ENCODE data around the gene LAMB3. TPM values are rescaled to one million over a fixed set of nuclear protein-coding genes. Genes with fewer than 3 reads are reported as not detected.

Gene LAMB3
- total RNA-seq, 1 experiment from 2014 or later, result 70.2 TPM

GRCh38 chr1:209697126-209697525 is 44.9 kb upstream of the LAMB3 start:
- Histone ChIP-seq H3K27me3 (ENCODE audit: insufficient read depth, low read length) (peaks cover 16% of the 10 kb centered on the region; the same call in 1 of the 2 replicates), H3K4me2 (ENCODE audit: low read length) (no peak overlapping the region), H3K4me1 (ENCODE audit: control insufficient read depth in 1 of 2, insufficient read depth in 2 of 2, low read length in 2 of 2) (peaks cover 3 to 8% of the 10 kb centered on the region in 2 experiments; a peak in 3 of 4 replicates), H3K9me3 (ENCODE audit: control insufficient read depth in 1 of 2, insufficient read depth in 1 of 2, low read depth in 1 of 2, low read length in 2 of 2) (no peaks in the 10 kb centered on the region), H2AFZ (ENCODE audit: low read depth, low read length, poor library complexity, severe bottlenecking) (no peak overlapping the region), H4K20me1 (ENCODE audit: insufficient read depth) (no peaks in the 10 kb centered on the region), H3K9me2 (ENCODE audit: insufficient read depth) (no peaks in the 10 kb centered on the region), H3K79me2 (ENCODE audit: insufficient read depth, low read length) (no peaks in the 10 kb centered on the region), H3K4me3 (replicated peaks in 1 of 2; ENCODE audit: low read depth in 1 of 2, low read length in 2 of 2) (no peak overlapping the region), H3K9ac (ENCODE audit: low read length) (no peak overlapping the region), H3K27ac (ENCODE audit: low read depth, low read length) (no peak overlapping the region), H3K36me3 (ENCODE audit: control insufficient read depth in 1 of 2, insufficient read depth in 2 of 2, low read length in 2 of 2) (no peaks in the 10 kb centered on the region)
- intact Hi-C loops (cut with micrococcal nuclease), result no loop called here
- BruUV-seq (replicated peaks), result no TSS peak
- no peak for DNase-seq (ENCODE audit: low read depth, low spot score)
- POLR2A ChIA-PET, result no interaction called here
- CTCF ChIA-PET, result no interaction called here
- no peak for TF ChIP-seq JUND (IDR thresholded peaks at IDR 0.05)
- TF ChIP-seq REST (IDR thresholded peaks at IDR 0.05; ENCODE audit: low read depth), result no peak
- TF ChIP-seq YY1 (IDR thresholded peaks at IDR 0.05; ENCODE audit: extremely low read depth, insufficient replicate concordance, low read depth, low read length), result no peak
- TF ChIP-seq TCF7L2 (IDR thresholded peaks at IDR 0.05; ENCODE audit: borderline replicate concordance, extremely low read depth, insufficient read depth, insufficient read length), result no peak
- TF ChIP-seq SRF (IDR thresholded peaks at IDR 0.05; ENCODE audit: low read depth), result no peak
- TF ChIP-seq ZBTB33 (IDR thresholded peaks at IDR 0.05; ENCODE audit: extremely low read depth, insufficient replicate concordance, low read length), result no peak
- no peak for TF ChIP-seq ZNF274 (IDR thresholded peaks at IDR 0.05; ENCODE audit: low read depth, low read length)
- TF ChIP-seq POLR2A (IDR thresholded peaks at IDR 0.05; ENCODE audit: borderline replicate concordance, extremely low read depth, insufficient read depth, insufficient read length), result no peak
- no peak for TF ChIP-seq SIN3A (IDR thresholded peaks at IDR 0.05; ENCODE audit: low read depth)
- no peak for TF ChIP-seq MAX (IDR thresholded peaks at IDR 0.05)
- TF ChIP-seq EZH2phosphoT487 (IDR thresholded peaks at IDR 0.05; ENCODE audit: borderline replicate concordance), result no peak
- no peak for TF ChIP-seq ELF1 (IDR thresholded peaks at IDR 0.05; ENCODE audit: borderline replicate concordance, low read depth)
- no peak for ATAC-seq
- RAD21 ChIA-PET (ENCODE audit: low non-redundant PET in 1 of 2, low total read pairs in 2 of 2, uncharacterized antibody in 2 of 2, unreplicated experiment in 2 of 2), result no interaction called here
